Smooth muscle cell (in vitro differentiated cells): Measurements from ENCODE around the gene BPIFA2. TPM values are rescaled to one million over a fixed set of nuclear protein-coding genes. Genes with fewer than 3 reads are reported as not detected.

Source experiments
- DNase-seq: peaks from one replicate; lab custom pipeline; 2025; ENCODE audit not compliant: unreplicated experiment; lab: John Stamatoyannopoulos, UW
- H2AFZ ChIP-seq: fragments of 200-600 bp; sonication (generic); 2 replicates; pipeline ENCODE4 v1.6.0; 2016; ENCODE audit warnings: antibody characterized with exemption, low read depth, mild to moderate bottlenecking
- H3F3A ChIP-seq: fragments of 200-600 bp; sonication (generic); 2 replicates; pipeline ENCODE4 v1.6.0; 2017; ENCODE audit warnings: antibody characterized with exemption, low read depth
- H3K27ac ChIP-seq: fragments of 200-600 bp; sonication (generic); 2 replicates; pipeline ENCODE4 v1.5.1; 2016; ENCODE audit warnings: low read depth, mild to moderate bottlenecking
- H3K27me3 ChIP-seq: fragments of 200-600 bp; sonication (generic); 2 replicates; pipeline ENCODE4 v1.6.1; 2016; ENCODE audit warnings: low read depth, mild to moderate bottlenecking
- H3K36me3 ChIP-seq: fragments of 200-600 bp; sonication (generic); 2 replicates; pipeline ENCODE4 v1.5.1; 2016; ENCODE audit warnings: low read depth
- H3K4me1 ChIP-seq: fragments of 200-600 bp; sonication (generic); 2 replicates; pipeline ENCODE4 v1.5.1; 2016; ENCODE audit warnings: low read depth
- H3K4me2 ChIP-seq: fragments of 200-600 bp; sonication (generic); 2 replicates; pipeline ENCODE4 v1.6.0; 2016; ENCODE audit warnings: mild to moderate bottlenecking
- H3K4me3 ChIP-seq: fragments of 200-600 bp; sonication (generic); 2 replicates; pipeline ENCODE4 v1.5.1; 2016; ENCODE audit warnings: mild to moderate bottlenecking
- H3K79me2 ChIP-seq: fragments of 200-600 bp; sonication (generic); 2 replicates; pipeline ENCODE4 v1.6.0; 2016; ENCODE audit warnings: low read depth, mild to moderate bottlenecking
- H3K9ac ChIP-seq: fragments of 200-600 bp; sonication (generic); 2 replicates; pipeline ENCODE4 v1.6.0; 2016; ENCODE audit warnings: low read depth
- H3K9me3 ChIP-seq: fragments of 200-600 bp; sonication (generic); replicated peaks from 2 replicates; pipeline ENCODE4 v1.5.1; 2016; ENCODE audit warnings: low read depth
- H4K20me1 ChIP-seq: fragments of 200-600 bp; sonication (generic); 2 replicates; pipeline ENCODE4 v1.6.0; 2016; ENCODE audit warnings: low read depth
- WGBS: methylation state at CpG from one replicate; pipeline ENCODE4 v1.1.7; 2016; ENCODE audit warnings: low lambda C conversion rate; 5-methylcytosine and 5-hydroxymethylcytosine counted together
- polyA plus RNA-seq: library from polyadenylated mRNA; unstranded; fragments of >200 nt; fragmentation: Nextera tagmentation; extraction: Ambion mirVana; gene quantifications from 2 replicates; pipeline ENCODE4 v1.2.1, GENCODE V29; 2016
- total RNA-seq: library from RNA; depleted of rRNA; stranded (reverse); fragments of >200 nt; gene quantifications from 2 replicates; pipeline ENCODE4 v1.2.3, GENCODE V29; 2014
- TF ChIP-seq, protein P1 (sequence below): fragments of 200-600 bp; sonication (generic); IDR thresholded peaks from 2 replicates; pipeline ENCODE4 v1.5.1; 2017; ENCODE audit warnings: borderline replicate concordance, mild to moderate bottlenecking, antibody characterized with exemption; ENCODE audit not compliant: insufficient read depth, poor library complexity, severe bottlenecking

BPIFA2 gene
- total and polyA plus RNA-seq, 2 experiments from 2014 or later: not detected

DNA sequence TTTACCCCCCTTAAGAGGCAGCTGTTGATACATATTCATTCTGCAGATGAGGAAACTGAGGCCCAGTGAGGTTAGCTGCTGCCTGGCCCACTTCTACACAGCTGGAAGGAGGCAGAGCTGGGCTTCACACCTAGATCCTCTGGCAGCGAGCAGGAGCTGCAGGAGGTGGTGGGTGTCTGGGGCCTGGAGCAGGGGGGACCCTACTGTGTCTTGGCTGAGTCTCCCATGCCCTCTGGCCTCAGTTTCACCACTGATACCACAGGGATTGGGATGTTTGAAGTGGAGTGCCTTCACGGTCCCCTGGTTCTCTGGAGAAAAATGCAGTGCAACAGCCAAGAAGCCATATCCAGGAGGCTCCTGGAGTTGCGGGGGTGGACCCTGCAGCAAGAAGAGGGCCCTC is 8.2 kb upstream of the BPIFA2 start:
- Histone ChIP-seq H3K4me3 (no peak overlapping the region), H3K36me3 (no peaks in the 10 kb centered on the region), H3K9ac (no peak overlapping the region), H3K27me3 (peaks cover 31% of the 10 kb centered on the region), H4K20me1 (no peaks in the 10 kb centered on the region), H2AFZ (no peak overlapping the region), H3K4me1 (no peaks in the 10 kb centered on the region), H3K79me2 (no peaks in the 10 kb centered on the region), H3K9me3 (no peaks in the 10 kb centered on the region), H3K27ac (no peak overlapping the region), H3K4me2 (no peak overlapping the region), H3F3A (no peaks in the 10 kb centered on the region)
- TF ChIP-seq, protein P1, sequence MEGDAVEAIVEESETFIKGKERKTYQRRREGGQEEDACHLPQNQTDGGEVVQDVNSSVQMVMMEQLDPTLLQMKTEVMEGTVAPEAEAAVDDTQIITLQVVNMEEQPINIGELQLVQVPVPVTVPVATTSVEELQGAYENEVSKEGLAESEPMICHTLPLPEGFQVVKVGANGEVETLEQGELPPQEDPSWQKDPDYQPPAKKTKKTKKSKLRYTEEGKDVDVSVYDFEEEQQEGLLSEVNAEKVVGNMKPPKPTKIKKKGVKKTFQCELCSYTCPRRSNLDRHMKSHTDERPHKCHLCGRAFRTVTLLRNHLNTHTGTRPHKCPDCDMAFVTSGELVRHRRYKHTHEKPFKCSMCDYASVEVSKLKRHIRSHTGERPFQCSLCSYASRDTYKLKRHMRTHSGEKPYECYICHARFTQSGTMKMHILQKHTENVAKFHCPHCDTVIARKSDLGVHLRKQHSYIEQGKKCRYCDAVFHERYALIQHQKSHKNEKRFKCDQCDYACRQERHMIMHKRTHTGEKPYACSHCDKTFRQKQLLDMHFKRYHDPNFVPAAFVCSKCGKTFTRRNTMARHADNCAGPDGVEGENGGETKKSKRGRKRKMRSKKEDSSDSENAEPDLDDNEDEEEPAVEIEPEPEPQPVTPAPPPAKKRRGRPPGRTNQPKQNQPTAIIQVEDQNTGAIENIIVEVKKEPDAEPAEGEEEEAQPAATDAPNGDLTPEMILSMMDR: no peak
- 85% methylated on average over 3 of the region's 3 CpGs for WGBS
- no peak for DNase-seq

- peaks cover 31% of the 10 kb centered on the region for H3K27me3 ChIP-seq
- no peak overlapping the region for H3K9ac ChIP-seq
- TF ChIP-seq, protein P1: no peak
- H3K27ac ChIP-seq: no peak overlapping the region
- WGBS: 85% methylated on average over 5 of the region's 5 CpGs
- H3K4me2 ChIP-seq: no peak overlapping the region
- H3K4me3 ChIP-seq: no peak overlapping the region
- no peaks in the 10 kb centered on the region for H3K36me3 ChIP-seq
- no peaks in the 10 kb centered on the region for H3K79me2 ChIP-seq
- H4K20me1 ChIP-seq: no peaks in the 10 kb centered on the region
- no peak overlapping the region for H2AFZ ChIP-seq
- H3K4me1 ChIP-seq: no peaks in the 10 kb centered on the region
- no peaks in the 10 kb centered on the region for H3K9me3 ChIP-seq
- H3F3A ChIP-seq: no peaks in the 10 kb centered on the region
- DNase-seq: no peak
Observed at GRCh38 chr20:33160681-33161080, 7.3 kb upstream of the BPIFA2 start.

DNA sequence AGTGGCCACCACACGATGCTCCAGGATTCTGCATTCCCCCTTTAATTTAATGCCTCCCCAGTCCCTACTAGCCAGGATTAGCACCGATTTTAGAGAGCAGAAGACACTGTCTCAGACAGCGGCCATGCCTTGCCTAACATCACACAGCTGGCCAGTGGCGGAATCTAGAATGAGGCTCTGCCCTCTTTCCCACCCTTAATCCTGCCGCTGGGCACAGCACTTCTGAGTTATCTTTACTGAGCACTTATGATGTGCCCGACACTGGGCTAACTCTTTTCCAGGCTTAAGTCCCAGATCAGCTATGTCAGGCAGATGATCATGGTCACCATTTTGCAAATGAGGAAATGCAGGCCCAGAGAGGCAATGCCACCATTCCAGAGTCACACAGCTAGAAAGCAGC is 5.6 kb upstream of the BPIFA2 start:
- DNase-seq: no peak
- H3K27ac ChIP-seq: no peak overlapping the region
- 88% methylated on average over 6 of the region's 6 CpGs for WGBS
- H3K4me3 ChIP-seq: no peak overlapping the region
- H3K36me3 ChIP-seq: no peaks in the 10 kb centered on the region
- no peak overlapping the region for H3K9ac ChIP-seq
- H4K20me1 ChIP-seq: no peaks in the 10 kb centered on the region
- H3K4me2 ChIP-seq: no peak overlapping the region
- H3K4me1 ChIP-seq: no peaks in the 10 kb centered on the region
- H3K9me3 ChIP-seq: no peaks in the 10 kb centered on the region
- H3K27me3 ChIP-seq: peaks cover 23% of the 10 kb centered on the region
- H2AFZ ChIP-seq: no peak overlapping the region
- H3K79me2 ChIP-seq: no peaks in the 10 kb centered on the region
- no peaks in the 10 kb centered on the region for H3F3A ChIP-seq
- TF ChIP-seq, protein P1: no peak

- Histone ChIP-seq H3K36me3 (no peaks in the 10 kb centered on the region), H3K4me1 (no peaks in the 10 kb centered on the region), H3K27me3 (peaks cover 19% of the 10 kb centered on the region), H3K27ac (no peak overlapping the region), H3K4me2 (no peak overlapping the region), H3K9ac (no peak overlapping the region), H3F3A (no peaks in the 10 kb centered on the region), H3K79me2 (no peaks in the 10 kb centered on the region), H3K4me3 (no peak overlapping the region), H4K20me1 (no peaks in the 10 kb centered on the region), H2AFZ (no peak overlapping the region), H3K9me3 (no peaks in the 10 kb centered on the region)
- TF ChIP-seq, protein P1: no peak
- DNase-seq: no peak
- 81% methylated on average over 5 of the region's 5 CpGs for WGBS
Observed at GRCh38 chr20:33162753-33163152, 5.2 kb upstream of the BPIFA2 start.
